HG03280 (cell line): ENCODE results near the gene SLC22A7.

ENCODE experiments used
- ATAC-seq: cut with Tn5 transposase; IDR thresholded peaks from one replicate; pipeline ENCODE4 v1.9.1; 2021; ENCODE audit warnings: mild to moderate bottlenecking, moderate library complexity; ENCODE audit not compliant: unreplicated experiment

Gene SLC22A7

DNA sequence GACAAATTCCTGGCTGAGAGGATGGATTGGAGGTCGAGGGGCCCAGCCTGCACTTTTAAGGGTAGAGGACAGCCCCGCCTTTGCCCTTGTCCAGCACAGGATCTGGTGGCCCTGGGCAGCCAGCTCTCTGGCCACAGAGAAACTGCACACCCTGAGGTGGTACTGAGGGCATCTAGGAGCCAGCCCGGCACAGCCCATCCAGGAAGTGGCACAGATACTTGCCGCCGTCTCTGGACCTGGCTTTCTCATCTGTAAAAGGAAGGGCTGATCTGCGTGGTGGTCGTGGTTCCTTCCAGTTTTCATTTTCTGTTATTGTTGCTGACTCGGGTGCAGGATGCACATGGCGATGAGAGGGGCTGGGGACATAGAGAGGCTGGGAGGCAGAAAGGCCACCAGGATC, 16.0 kb upstream of the SLC22A7 start:
- no peak for ATAC-seq

DNA sequence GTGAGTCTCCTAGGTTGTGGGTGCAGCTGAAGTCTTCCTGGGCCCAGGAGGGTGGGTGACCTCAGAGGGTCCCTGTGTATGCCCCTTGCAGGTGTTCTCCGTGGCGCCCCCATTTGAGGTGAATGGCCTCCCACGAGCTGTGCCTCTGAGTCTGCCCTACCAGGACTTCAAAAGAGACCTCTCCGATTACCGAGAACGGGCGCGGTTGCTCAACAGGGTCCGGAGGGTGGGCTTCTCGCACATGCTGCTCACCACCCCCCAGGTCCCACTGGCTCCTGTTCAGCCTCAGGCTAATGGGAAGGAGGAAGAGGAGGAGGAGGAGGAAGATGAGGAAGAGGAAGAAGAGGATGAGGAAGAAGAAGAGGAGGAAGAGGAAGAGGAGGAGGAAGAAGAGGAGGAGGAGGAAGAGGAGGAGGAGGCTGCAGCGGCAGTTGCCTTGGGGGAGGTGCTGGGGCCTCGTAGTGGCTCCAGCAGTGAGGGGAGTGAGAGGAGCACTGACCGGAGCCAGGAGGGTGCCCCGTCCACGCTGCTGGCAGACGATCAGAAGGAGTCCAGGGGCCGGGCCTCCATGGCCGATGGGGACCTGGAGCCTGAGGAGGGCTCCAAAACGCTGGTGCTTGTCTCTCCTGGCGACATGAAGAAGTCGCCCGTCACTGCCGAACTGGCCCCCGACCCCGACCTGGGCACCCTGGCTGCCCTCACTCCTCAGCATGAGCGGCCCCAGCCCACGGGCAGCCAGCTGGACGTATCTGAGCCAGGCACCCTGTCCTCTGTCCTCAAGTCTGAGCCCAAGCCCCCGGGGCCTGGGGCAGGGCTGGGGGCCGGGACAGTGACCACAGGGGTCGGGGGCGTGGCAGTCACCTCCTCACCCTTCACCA, 15.2 kb upstream of the SLC22A7 start:
- no peak for ATAC-seq

GRCh38 chr6:43283514-43283901, 14.6 kb upstream of the SLC22A7 start:
- no peak for ATAC-seq

- no peak for ATAC-seq
These were observed 14.2 kb upstream of the SLC22A7 start for GRCh38 chr6:43283905-43284304.

GRCh38 chr6:43284991-43285781, 12.9 kb upstream of the SLC22A7 start:
- ATAC-seq = no peak

- no peak for ATAC-seq
These were observed 12.2 kb upstream of the SLC22A7 start for GRCh38 chr6:43285832-43286231.

GRCh38 chr6:43286456-43286979, 11.5 kb upstream of the SLC22A7 start:
- ATAC-seq = no peak

GRCh38 chr6:43286980-43287716, 10.9 kb upstream of the SLC22A7 start:
- ATAC-seq = no peak

DNA sequence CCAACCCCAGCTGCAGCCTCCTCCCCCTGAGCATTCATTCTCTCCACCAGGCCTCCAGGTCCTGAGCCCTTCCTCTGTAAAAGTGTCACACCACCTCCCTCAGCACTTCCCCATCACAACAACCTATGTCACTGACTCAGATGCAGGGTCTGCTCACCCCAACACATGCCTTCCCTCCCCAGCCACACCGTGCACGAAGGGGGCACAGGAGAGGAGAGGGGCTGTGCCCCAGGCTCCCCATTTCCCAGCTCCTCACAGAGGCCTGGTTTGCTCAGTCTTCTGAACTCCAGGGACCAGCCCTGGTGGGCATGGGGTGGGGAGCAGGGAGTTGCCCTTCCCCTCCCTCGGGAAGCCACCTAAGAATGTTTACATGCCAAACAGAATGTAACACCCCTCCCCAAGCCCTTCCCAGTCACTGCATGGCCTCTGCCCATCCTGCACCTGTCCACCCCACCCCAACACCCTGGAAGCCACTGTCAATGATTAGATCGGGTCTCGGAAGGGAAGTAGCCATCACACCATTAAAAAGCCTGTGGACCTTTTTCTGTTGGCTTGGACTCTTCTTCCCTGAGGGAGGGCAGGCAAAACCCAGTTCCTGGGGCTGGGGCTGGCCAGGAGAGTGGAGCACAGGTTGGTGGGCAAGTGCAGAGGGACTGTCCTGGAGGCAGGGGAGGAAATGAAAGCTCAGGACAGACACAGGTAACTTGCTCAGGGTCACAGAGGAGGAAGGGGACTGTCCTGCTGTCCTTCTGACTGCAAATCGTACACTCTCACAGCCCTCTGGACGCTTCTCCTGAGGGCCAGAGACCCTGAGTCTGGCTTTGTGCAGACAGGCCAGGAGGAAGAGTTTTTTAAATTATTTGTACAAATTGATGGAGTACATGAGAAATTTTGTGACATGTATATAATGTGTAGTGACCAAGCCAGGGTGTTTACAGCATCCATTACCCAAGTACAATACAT, 10.1 kb upstream of the SLC22A7 start:
- no peak for ATAC-seq

DNA sequence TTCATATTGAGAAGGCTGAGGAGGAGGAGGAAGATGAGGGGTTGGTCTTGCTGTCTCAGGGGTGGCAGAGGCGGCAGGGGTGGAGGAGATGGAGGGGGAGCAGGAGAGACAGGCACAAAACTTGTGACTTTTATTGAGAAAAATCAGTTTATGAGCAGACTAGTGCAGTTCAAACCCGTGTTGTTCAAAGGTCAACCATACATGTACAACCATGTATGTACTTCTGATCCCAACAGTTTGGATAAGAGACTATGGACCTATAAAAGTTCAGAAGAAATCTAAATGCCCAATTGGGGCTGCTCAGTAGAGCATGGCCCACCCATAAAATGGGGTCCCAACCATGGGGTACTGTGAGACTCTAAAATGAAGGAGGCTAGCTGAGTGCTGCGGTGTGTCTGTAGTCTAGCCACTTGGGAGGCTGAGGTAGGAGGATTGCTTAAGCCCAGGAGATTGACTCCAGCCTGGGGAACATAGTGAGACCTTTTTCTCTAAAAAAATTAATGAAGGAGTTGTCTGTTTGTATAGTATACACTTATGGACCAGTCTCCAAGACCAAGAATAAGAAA, 7.6 kb upstream of the SLC22A7 start:
- ATAC-seq = no peak

DNA sequence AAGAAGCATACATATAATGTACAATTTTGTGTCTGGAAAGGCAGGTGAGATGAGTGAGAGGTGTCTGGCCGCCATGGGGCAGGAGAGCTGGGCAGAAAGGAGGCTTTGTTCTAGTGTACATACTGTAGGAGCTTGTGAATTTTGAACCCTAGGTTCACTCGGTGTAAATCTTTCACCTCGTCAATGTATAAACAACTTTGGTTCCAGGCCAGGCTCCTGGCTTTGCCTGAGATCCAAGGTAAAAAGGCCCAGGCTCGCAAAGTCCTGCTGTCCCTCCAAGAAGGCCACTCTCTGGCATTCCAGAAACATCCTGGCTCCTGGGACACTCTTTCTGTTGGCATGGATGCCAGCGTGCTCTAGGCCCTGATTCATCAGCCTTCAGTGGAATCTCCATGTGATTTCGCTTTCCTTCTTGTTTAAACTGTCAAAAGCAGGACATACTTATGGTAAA, 7.1 kb upstream of the SLC22A7 start:
- no peak for ATAC-seq

- ATAC-seq = no peak
These were observed 6.4 kb upstream of the SLC22A7 start for GRCh38 chr6:43291708-43292107.

GRCh38 chr6:43292341-43292740, 5.7 kb upstream of the SLC22A7 start:
- ATAC-seq = no peak

DNA sequence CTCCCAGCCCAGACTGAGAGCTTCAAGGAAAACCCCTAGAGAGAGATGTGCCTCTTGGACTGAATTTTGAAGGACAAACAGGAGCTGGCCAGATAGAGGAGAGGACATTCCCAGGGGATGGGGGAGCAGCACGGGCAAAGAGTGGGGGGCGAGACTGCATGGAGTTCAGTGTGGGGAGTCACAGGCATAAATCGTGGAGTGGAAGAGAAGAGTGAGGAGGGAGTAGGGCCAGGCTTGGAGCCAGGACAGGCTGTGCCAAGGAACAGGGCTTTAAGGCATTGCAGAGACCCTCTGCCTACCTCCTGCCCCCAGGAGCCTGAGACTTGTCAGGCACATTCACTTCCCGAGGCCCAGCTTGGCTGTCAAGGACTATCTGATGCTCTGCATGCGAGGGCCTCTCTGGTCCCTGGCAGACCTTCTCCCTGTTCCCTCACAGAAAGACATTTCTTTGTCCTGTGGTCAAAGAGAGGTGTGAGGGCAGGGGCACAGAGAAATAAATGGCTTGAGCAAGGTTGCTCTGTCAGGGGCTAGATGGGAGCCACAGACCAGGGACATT, 5.2 kb upstream of the SLC22A7 start:
- no peak for ATAC-seq

DNA sequence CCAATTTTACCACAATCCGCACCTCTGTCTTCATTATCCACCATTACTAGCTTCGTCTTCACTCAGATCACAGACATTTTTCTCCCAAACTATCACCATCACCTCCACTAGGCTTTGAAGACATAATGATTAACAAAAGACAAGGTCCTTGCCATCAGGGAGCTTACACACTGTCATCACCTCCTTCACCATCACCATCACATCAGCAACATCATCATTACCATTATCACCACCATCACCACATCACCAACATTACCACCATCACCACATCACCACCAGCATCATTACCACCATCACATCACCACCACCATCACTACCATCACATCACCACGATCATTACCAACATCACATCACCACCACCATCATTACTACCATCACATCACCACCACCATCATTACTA, 4.4 kb upstream of the SLC22A7 start:
- no peak for ATAC-seq

DNA sequence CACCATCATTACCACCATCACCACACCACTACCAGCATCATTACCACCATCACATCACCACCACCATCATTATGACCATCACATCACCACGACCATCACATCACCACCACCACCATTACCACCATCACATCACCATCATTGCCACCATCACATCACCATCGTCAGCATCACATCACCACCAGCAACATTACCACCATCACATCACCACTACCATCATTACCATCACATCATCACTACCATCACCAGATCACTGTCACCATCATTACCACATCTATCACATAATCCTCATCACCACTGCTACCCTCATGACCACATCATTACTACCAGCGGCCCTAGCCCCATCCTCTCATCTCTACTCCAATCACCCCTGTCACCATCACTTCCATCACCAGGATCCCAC, 3.5 kb upstream of the SLC22A7 start:
- ATAC-seq = no peak

GRCh38 chr6:43295456-43295855, 2.6 kb upstream of the SLC22A7 start:
- ATAC-seq = no peak

GRCh38 chr6:43296780-43297497, 1.1 kb upstream of the SLC22A7 start:
- no peak for ATAC-seq
